ENCODE measurements around the gene TRERF1. TPM values are rescaled to one million over a fixed set of nuclear protein-coding genes. Genes with fewer than 3 reads are reported as not detected.

Gene TRERF1
- total and polyA plus RNA-seq, 2 of the 8 experiments (the other 6 are each of a cell fraction or from before 2014, with no cell fraction given) = 10.8 to 21.5 TPM

- peaks cover 14% of the 10 kb centered on the region for H3K79me1 ChIP-seq (ENCODE audit: low read depth, low read length)
- H3K36me3 ChIP-seq (ENCODE audit: control insufficient read depth in 2 of 4, insufficient read depth in 4 of 4, low read length in 3 of 4) = no peaks in the 10 kb centered on the region
- H2BK120ac ChIP-seq (replicated peaks; ENCODE audit: low read depth, low read length) = no peak overlapping the region
- H3K9me3 ChIP-seq (ENCODE audit: insufficient read depth in 2 of 2, low read depth in 1 of 2, low read length in 1 of 2) = no peaks in the 10 kb centered on the region
- no peak overlapping the region for H3K9ac ChIP-seq (replicated peaks in 1 of 4; ENCODE audit: extremely low read depth in 1 of 4, low read depth in 3 of 4, low read length in 3 of 4)
- no peak overlapping the region for H3K4ac ChIP-seq (replicated peaks; ENCODE audit: insufficient read length, low read depth, low read length)
- peak overlapping the region in 1 of 2 experiments; percentile 98; a peak in 2 of 4 replicates for H3K4me2 ChIP-seq (ENCODE audit: insufficient read depth in 1 of 2, low read depth in 2 of 2, low read length in 2 of 2)
- H3K14ac ChIP-seq (ENCODE audit: insufficient read length) = no peak overlapping the region
- no peak overlapping the region for H2BK20ac ChIP-seq (ENCODE audit: low read length)
- no peak overlapping the region for H2AK5ac ChIP-seq (ENCODE audit: low read depth, low read length)
- no peak overlapping the region; the same call in 1 of the 2 replicates for H2BK12ac ChIP-seq (ENCODE audit: low read depth, low read length)
- no peak overlapping the region for H3K18ac ChIP-seq (ENCODE audit: extremely low read depth, low read length)
- DNase-seq (ENCODE audit: low read depth in 1 of 2, low spot score in 2 of 2) (no peak), FAIRE-seq (no peak)
- peaks cover 49 to 75% of the 10 kb centered on the region in 2 experiments for H3K79me2 ChIP-seq (ENCODE audit: control insufficient read depth in 1 of 2, insufficient read depth in 2 of 2, low read length in 2 of 2)
- H2BK15ac ChIP-seq (ENCODE audit: low read length) = no peak overlapping the region
- POLR2A ChIA-PET (ENCODE audit: partially characterized antibody) = interaction anchor here (7.2 kb wide), 1 partner anchor 7 kb away, joined by 88 read pairs; no protein-coding TSS in a partner anchor
- no peak overlapping the region for H4K8ac ChIP-seq (ENCODE audit: extremely low read depth, insufficient read depth, low read length)
- H3K27me3 ChIP-seq (replicated peaks in 1 of 4; ENCODE audit: control insufficient read depth in 3 of 4, extremely low read depth in 1 of 4, insufficient read depth in 3 of 4, low read length in 3 of 4) = no peaks in the 10 kb centered on the region
- CTCF ChIA-PET (ENCODE audit: partially characterized antibody) = interaction anchor here (1.8 to 2.0 kb wide), 2 partner anchors 18 to 187 kb away, joined by 4 to 10 read pairs; no protein-coding TSS in a partner anchor
- H4K5ac ChIP-seq (ENCODE audit: insufficient read length, low read depth, low read length) = no peak overlapping the region
- H3K56ac ChIP-seq (replicated peaks; ENCODE audit: insufficient read length, low read depth, low read length) = no peak overlapping the region
- H3K4me3 ChIP-seq (ENCODE audit: extremely low read depth in 1 of 4, insufficient read depth in 2 of 4, low read depth in 3 of 4, low read length in 4 of 4) = peak overlapping the region in 1 of 4 experiments; percentile 95; a peak in 2 of 8 replicates
- H2BK5ac ChIP-seq (ENCODE audit: low read depth, low read length) = no peak overlapping the region
- WGBS, 2 experiments (ENCODE audit: extremely low coverage in 1 of 2, insufficient coverage in 1 of 2, insufficient read length in 1 of 2, insufficient replicate concordance in 2 of 2, low coverage in 1 of 2, low lambda C conversion rate in 2 of 2, missing lambda C conversion rate in 1 of 2) = 88% methylated on average over 5 of the region's 5 CpGs; no CpG with 5 or more reads in 1 of the 2 experiments
- no peak overlapping the region for H3K23ac ChIP-seq (ENCODE audit: insufficient read length)
- no peak overlapping the region for H2AFZ ChIP-seq (ENCODE audit: low read length)
- peaks cover 0 to 5% of the 10 kb centered on the region in 2 experiments for H4K20me1 ChIP-seq (replicated peaks in 1 of 2; ENCODE audit: control insufficient read depth in 1 of 2, insufficient read depth in 2 of 2, low read length in 2 of 2)
- H3K27ac ChIP-seq (ENCODE audit: low read depth, low read length) = no peak overlapping the region
- no peak overlapping the region for H4K91ac ChIP-seq (replicated peaks; ENCODE audit: insufficient read length, low read length)
- H3K23me2 ChIP-seq (ENCODE audit: low read depth, low read length) = peaks cover 25% of the 10 kb centered on the region
- H3K4me1 ChIP-seq (replicated peaks in 1 of 4; ENCODE audit: control insufficient read depth in 3 of 4, insufficient read depth in 4 of 4, low read length in 3 of 4) = peaks cover 11 to 24% (median 16%) of the 10 kb centered on the region in 4 experiments
- no peak for TF ChIP-seq RXRA (IDR thresholded peaks at IDR 0.05; ENCODE audit: insufficient read depth, low read depth, low read length)
- TF ChIP-seq RBBP5 (IDR thresholded peaks at IDR 0.05; ENCODE audit: borderline replicate concordance, low read depth, low read length) = no peak
- no peak for TF ChIP-seq MAX (IDR thresholded peaks at IDR 0.05)
- TF ChIP-seq SP2 (IDR thresholded peaks at IDR 0.05; ENCODE audit: low read length) = no peak
- no peak for TF ChIP-seq HDAC2 (IDR thresholded peaks at IDR 0.05; ENCODE audit: borderline replicate concordance in 1 of 2, low read depth in 2 of 2, low read length in 2 of 2)
- TF ChIP-seq SRF (IDR thresholded peaks at IDR 0.05; ENCODE audit: low read depth, low read length) = no peak
- no peak for TF ChIP-seq POU5F1 (IDR thresholded peaks at IDR 0.05; ENCODE audit: low read depth, low read length)
- TF ChIP-seq CEBPB (IDR thresholded peaks at IDR 0.05; ENCODE audit: low read depth, low read length) = no peak
- no peak for TF ChIP-seq KDM4A (IDR thresholded peaks at IDR 0.05; ENCODE audit: low read depth, low read length, severe bottlenecking)
- no peak for TF ChIP-seq POLR2AphosphoS5 (IDR thresholded peaks at IDR 0.05; ENCODE audit: low read depth, low read length)
- no peak for TF ChIP-seq FOSL1 (IDR thresholded peaks at IDR 0.05; ENCODE audit: insufficient read depth, low read depth, low read length)
- TF ChIP-seq EZH2 (IDR thresholded peaks at IDR 0.05; ENCODE audit: low read depth, low read length, severe bottlenecking) = no peak
- no peak for TF ChIP-seq HDAC6 (IDR thresholded peaks at IDR 0.05; ENCODE audit: low read depth, low read length)
- no peak for TF ChIP-seq CREB1 (IDR thresholded peaks at IDR 0.05)
Observed at GRCh38 chr6:42448391-42448790, 3.3 kb downstream of the TRERF1 start.

Data from H1 (cell line).